HG03457 (cell line): ENCODE data around the gene RARB.

Experiments used
- ATAC-seq: cut with Tn5 transposase; IDR thresholded peaks from one replicate; pipeline ENCODE4 v1.9.1; 2021; ENCODE audit warnings: moderate number of reproducible peaks; ENCODE audit not compliant: unreplicated experiment

Gene RARB

DNA sequence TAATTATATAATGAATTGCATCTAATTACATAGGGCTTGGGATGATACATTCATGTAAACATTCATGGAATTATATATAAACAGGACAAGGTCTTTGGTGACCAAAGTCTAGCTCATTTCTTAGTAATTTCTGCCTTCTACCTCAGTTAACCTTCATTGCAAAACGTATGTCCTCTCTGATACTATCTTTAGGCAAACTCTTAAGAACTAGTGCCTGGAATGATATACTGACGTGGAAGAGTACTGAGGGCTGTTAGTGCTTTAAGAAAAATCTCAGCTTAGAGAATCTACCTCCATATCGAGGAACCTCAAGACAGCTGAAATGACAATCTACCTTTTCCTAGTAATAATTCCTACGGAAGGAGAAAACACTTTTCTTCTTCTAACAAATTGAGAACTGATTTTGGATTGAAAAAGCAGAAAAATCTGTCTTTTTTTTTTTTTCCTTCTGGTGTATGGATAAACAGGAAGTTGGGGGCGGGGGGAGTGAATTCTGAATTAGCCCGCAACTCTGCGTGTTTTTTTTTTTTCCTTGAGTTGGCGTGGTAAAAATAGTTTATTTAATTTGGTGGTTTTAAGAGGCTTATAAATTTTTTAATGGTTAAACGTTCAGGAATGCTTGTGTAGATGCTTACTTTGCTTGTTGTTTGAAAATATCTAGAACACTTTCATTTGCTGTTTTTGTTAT is 43.2 kb downstream of the RARB start:
- ATAC-seq: no peak

DNA sequence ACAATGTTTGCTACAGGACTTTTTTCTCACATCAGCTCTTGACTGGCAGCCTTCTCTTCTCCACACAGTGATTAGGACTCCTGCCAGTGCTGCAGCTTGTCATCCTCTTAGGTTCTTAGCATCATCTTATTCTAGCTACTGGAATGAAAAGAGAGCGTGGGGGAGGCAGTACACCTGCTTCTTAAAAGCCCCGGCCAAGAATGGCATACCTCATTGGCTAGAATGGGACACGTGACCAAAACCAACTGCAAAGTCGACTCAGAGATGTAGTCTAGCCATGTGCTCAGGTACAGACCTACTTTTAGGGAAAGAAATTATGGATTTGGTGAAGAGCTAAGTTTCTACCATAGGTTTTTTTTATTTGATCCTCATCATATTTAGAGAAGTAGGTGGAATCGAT is 44.1 kb downstream of the RARB start:
- no peak for ATAC-seq

DNA sequence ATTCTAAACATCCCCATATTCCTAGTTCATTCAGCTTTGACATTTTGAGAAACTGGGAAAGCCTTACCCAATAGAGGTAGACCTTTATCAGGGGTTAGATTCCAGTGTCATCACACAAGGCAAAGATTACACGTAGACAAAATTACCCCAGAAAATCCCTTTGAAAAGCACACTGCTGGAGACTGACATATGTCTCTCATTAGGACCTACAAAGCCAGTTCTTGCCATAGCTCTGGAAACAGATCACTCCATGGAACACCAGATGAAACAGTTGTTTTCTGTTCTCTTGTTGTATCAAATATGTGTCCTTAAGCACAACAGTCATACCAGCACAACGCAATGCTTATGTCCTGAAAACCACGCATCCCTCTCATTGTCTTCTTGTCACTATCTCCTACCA is 44.7 kb downstream of the RARB start:
- ATAC-seq: no peak

DNA sequence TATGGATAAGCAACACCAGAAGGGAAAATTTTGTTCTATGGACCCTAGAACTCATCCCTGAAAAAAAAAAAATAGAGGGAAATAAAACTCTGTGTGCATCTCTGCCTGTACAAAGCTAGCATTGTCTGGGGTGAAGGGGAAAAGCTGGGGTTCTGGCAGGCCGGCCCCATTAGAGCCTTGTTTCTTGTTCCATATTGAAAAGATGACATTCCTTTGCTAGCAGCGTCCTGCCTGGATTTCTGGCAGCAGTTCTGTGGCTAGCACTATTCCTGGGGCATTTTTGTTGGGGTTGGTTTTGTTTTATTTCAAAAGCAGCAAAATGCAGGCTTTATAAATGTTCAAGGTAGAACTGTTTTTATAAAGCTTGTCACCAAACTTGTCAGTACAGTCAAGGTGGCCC is 45.2 kb downstream of the RARB start:
- no peak for ATAC-seq

DNA sequence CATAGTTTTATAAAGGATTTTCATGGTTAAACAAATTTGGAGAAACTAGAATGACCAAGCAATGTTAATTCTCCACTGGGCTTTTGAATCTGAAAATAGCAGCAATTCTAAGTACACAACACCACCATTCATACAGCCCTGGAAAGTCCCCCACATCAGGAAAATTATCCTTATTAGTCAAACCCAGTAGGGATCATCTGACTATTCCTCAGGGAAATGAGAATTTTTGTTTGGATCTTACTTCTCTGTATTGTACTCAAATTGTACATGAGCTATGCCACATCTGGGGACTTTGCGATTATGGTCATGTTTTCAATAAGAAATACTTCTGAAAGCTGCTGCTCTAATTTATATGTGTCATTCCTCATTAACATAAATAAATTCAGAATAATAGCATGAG is 46.0 kb downstream of the RARB start:
- ATAC-seq: no peak

DNA sequence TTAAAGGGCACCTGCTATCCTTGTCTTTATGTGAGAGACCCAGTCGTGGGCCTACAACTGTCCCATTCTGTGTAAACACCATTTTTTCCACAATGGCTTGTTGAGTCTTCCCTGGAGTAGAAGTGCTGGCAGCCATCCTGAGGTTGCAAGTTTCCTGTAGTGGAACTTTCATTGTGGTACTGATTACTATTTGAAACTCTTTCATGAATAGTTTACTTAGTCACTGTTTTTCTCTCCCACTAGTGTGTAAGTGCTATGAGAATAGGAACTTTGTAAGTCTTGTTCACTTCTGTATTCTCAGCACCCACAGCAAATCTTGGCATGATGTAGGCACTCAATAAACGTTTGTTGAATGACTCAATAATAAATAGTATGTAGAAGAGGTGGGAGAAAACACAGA is 48.6 kb downstream of the RARB start:
- ATAC-seq: no peak

DNA sequence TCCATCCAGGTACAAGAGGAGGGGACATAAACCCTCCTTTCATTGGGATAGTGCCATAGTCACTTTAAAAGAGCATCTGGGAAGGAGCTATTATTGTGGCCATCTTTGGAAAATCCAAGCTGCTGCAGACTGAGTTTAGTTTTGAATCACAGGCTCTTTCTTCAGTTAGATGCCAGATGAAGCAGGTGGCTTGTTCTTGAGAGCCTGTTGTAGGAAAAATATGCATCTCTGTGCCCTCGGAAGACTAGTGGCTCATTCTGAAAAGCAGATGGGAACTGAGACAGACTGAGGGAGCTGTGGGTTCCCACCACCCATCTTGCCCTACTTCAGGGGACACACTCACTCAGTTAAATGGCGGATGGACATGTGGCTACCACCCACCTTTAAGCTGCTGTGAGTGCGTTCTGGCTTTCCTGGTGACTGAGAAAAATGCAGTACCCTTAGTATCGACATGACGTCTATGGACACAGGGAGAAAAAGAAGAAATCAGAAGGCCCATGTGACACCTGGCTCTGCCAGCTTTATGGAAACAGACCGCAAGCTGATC is 50.2 kb downstream of the RARB start:
- no peak for ATAC-seq

DNA sequence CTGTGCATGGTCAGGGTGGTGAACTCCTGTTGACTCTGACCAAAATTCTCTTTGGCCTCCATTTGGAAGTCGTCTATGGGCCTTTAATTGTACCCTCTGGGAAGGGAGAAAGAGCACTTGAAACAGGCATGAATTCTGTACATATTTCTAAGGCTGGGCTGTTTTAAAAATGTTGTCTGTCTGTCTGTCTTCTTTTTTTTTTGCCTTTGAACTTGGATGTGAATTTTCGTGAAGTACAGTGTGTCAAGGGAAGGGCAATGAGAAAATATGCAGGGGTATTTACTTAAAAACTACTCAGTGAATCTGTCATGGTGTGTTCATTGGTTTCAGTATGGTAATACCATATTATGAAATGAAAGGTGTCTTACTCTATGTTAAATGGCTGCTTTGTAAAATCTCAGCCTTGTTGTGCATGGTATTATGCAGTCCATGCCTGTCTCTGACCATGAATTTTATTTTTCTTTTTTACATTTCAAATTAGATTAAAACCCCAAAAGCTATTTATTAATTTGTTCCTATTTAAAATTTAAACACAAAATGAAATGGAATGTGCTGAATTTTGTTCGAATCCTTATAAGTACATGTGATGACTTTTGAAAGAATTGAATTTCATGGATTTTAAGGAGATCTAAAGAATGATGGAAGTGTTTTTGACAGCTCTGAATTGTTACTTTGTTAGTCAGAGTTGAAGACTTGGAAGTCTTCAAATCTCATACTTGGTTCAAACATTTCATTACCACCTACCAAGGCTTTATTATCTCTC is 51.1 kb downstream of the RARB start:
- ATAC-seq: no peak

DNA sequence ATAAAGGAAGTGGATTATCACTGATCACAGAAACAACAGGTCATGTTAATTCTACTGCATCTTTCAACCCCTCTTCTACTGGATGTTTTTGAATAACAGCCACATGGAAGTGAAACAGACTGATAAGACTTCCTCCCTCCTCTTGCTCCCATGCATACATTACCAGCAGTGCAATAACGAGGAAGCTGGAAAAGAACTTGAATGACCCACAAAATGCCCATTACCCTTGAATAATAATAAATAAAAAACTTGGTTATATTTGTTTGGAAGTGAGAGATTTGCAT is 51.6 kb downstream of the RARB start:
- ATAC-seq: no peak

DNA sequence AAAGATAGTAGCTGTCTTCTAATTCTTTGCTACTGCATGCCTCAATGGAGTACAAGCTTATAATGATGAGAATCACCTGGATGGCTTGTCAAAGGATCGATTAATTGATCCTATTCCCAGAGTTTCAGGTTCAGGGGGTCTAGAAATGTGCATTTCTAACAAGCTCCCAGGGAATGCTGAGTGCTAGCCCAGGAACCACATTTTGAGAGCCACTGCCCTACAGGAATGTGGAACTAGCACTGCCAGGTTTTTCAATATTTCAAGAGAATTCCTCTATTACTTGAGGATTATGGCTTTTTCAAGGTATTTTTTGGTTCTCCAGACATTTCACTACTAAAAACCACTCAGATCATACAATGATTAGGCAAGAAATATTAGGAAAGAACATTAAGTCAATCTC is 52.7 kb downstream of the RARB start:
- no peak for ATAC-seq

DNA sequence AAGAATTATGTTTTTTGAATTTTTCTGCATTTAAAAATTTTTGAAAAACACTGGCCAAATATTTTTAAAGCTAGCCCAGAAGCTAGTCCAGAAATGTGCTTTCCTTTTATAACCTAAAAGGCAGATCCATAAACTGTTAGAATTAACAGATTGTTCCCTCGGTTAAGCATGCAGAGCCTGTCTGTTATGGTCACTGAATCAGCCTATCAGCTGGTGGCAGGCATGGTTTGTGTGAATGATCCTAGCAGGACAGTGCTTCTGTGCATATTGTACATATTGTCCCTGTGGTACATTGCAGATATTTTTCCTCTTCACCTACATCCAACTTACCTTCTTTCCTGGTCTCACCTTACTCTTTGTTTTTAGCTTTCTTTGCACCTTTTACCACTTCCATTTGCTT is 53.3 kb downstream of the RARB start:
- ATAC-seq: no peak

DNA sequence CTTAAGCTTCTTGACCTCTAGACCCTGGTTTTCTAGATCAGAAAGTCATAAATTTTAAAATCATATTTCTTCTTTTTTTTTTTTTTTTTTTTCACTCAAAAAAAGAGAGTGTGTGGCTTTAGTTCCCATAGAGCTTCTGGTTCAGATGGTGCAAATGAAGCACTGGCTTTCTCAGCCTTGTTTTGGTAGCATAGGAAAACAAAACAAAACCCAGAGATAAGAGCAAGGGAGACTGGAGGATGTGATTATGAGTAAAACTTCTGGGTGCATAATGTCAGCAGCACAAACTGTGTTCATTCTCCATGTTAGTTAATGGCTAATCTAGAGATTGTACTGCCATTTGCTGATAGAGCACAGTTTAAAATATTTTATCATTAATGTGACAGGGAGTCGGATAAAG is 55.4 kb downstream of the RARB start:
- ATAC-seq: no peak

DNA sequence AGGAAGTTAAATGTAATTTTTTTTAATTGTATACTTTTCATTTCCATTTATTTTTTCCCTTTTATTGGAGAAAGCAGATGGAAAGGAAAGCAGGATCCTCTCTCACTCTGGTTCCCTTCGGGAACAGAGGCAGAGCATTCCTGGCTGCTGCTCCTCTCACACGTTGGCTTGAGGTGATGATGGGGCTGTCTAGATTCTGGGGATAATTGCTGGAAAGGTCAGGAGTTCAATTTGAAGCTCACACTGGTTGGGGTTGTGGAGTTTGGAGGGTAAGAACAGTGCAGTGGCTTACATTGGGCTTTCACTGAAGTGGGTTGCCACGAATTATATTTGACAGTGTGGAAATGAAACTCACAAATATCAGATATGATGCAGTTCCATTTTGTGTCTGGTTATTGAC is 57.6 kb downstream of the RARB start:
- no peak for ATAC-seq

DNA sequence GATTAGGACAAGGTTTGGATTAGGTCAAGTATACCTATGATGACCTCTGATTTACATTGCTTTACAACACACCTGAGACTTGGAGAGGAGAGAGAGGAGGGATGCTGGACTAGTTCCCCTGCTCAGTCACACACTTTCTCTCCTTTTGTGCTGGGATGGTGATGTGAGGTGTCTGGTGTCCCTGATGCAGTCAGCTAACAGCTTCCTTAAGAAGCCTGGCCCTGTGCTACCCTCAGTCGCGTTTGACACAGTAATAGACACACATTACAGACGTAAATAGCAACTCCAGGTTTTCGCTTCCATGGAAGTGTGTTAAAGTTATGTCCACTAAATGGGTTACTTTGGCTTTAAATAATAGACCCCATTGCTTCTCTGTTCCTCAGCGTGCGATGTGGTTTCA is 58.9 kb downstream of the RARB start:
- ATAC-seq: no peak

DNA sequence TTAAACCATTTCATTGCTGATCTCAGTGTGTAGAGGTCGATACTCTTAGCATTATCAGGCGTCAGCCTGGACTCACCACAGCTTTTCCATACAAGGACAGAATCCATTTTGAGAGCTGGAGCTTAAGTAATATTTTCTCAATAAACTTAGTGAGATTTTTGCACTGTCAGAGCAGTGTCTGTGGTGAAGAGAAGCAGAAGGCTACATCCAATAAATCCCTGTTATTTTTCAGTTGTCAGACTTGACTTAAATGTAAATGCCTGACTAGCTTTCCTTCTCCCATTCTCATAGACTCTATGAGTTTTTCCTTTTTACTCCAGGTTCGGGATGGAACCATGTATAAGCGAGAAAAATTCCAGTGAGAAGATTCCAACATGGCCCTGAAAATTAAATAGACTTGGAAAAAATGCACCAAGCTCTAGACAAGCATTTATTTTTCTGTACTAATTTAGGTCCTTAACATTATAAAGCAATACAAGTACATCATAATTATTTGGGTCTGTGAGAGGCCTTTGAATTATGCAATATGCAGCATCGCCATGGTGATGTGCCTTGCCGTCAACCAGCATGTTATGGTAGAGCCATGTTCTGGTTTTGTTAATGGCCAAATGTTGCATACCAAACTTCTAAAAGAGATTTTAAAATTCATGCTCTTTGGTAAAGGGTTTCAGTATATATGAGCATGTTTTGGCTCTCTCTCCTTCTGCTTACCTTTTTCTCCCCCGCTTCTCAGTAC is 62.0 kb downstream of the RARB start:
- ATAC-seq: no peak

DNA sequence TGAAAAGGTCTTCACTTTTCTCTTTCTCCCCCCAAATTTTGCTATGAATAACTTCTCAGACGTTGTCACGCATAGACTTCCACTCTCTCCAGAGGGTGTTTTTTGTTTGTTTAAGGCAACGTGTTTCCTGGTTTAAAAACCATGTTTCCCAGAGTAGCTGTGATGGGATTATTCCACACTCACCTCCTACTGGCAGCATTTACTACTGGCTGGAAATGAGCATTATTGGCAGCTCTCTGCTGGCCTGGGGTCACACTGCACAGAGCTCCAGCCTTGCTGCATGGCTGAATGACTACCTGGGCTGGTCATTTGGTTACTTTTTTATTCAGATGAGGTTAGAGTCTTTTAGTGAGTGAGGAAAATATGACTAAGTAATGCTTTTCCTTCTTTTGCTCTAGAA is 65.2 kb downstream of the RARB start:
- ATAC-seq: no peak

DNA sequence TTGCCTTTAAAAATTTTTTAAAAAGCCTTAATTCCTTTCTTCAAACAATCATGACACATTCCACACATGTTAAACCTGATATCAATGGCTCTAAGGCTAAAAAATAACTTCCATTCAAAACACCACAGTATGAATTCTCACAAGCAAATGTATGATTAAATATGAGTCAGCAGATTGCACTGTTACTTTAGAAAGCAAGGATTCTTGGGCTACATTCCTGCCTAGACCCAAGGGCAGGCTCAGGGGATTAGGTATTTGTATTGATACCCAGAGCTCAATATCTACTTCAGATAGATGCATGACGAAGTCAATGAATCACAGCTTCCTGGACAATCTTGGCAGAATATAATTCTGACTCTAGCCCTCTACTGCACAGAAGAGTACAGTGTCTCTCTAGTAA is 65.7 kb downstream of the RARB start:
- ATAC-seq: no peak

DNA sequence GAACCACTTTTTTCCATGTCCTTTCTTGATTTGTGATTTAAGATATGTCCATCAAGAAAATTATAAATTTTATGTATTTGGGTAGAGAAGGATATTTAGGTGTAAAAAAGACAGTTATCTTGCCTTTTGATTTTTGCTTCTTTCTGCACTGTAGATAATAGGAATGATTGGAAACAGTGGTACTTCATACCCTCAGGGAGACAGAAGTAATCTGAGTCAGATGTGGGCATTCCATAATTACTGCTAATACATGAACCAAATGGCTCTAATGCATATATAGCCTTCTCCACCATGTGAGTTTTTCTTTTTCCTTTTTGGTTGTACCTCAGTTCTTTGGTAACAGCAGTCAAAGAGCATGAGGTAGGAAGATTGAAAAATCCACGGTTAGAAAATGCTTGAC is 67.2 kb downstream of the RARB start:
- no peak for ATAC-seq

DNA sequence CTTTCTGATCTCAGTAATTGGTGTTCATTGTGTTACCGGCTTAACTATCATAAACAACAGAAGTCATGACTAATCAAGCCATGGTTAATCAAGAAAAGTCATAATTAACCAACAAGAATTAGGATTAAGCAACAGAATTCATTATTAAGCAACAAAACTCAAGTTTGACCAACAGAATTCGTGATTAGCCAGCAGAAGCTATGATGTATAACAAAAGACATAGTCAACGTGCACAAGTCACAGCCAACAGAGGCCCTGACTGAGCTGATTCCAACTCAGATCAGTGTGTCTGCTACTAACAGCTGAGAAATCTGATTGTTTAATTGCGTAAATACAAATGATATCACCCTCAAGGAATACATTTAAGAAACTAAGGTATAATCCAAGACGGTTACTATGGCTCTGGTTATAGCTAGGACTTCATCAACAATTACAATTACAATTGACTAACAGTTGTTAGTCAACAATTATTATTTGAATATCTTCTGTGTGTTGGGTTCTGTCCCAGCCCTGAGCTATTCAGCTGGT is 67.7 kb downstream of the RARB start:
- no peak for ATAC-seq

DNA sequence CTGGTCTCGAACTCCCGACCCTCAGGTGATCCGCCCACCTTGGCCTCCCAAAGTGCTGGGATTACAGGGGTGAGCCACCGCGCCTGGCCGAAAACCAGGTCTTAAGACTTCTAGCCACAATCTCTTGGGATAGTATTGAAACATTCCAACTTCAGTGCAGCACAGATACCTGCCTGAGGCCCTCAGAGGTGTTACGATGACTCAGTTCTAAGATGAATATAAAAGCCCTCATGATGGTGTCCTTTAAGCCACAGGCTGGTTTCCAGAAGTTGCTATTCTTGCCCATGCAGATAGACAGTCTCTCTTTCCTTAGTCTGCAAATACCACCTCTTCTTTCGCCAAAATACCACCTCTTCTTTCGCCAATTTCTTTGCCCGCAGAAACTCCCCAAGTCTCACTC is 69.0 kb downstream of the RARB start:
- ATAC-seq: no peak

DNA sequence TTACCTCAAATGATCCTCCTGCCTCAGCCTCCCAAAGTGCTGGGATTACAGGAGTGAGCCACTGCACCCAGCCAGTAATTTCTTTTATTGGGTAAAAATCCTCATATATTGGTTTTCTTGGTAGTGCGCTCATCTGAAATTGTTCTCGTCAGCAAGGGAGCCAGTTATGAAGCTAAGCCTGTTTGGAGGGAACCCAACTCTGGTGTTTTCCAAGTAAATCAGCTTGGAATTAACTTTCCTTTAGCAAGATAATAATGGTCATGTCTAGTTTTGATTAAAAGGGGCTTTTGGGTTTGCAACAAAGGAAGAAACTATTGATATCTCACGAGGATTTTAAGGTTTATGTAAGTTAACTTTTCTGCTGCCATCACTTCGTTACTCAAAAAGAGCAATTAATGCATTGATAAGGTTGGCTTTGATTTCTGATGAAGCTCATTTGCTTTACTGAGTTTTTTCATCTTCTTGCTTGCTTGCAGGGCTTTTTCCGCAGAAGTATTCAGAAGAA is 72.7 kb downstream of the RARB start:
- ATAC-seq: no peak

DNA sequence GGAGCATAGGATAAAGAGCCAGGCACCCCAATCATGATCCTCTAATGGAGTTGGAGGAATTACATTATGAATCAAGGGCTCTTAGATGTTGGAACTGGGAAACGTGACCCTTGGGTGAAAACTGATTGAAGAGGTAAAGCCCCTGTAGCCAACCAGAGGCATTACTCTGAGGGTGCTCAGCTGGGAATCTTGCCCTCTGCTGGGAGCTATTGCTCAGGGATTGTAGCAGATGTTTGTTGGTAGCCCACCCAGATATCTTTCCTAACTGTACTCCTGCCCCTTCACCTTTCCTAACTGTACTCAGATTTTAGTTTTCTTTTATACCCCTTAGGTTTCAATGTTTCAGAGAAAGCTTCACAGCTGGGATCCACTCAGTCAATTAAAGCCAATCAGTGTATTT is 74.2 kb downstream of the RARB start:
- no peak for ATAC-seq
